ENCODE measurements around the gene JADE3.

DNA sequence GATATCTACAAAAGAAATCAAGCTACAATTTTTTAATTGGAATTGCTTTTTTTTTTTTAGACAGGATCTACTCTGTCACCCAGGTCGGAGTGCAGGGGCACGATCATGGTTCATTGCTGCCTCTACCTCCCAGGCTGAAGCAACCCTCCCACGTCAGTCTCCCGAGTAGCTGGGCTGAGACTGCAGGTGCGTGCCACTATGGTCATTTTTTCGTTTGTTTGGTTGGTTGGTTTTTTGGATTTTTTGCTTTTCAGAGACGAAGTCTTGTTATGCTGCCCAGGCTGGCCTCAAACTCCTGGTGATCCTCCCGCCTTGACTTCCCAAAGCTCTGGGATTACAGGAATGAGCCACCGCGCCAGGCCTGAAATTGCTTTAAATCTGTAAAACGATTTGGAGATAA, 181.6 kb downstream of the JADE3 start:
- TF ChIP-seq CTCF (IDR thresholded peaks at IDR 0.05; ENCODE audit: borderline replicate concordance, extremely low read depth, low read length, poor library complexity, severe bottlenecking) (no peak), EZH2 (IDR thresholded peaks at IDR 0.05; ENCODE audit: borderline replicate concordance, low read depth, low read length, severe bottlenecking) (no peak)

All from DND-41 (cell line).